Loucy (cell line): ENCODE measurements around the gene PTPRO.

Experiments
- EZH2phosphoT487 ChIP-seq: fragments of 200-600 bp; IDR thresholded peaks from 2 replicates; pipeline ENCODE4 v1.6.1; 2018; ENCODE audit warnings: antibody characterized with exemption, mild to moderate bottlenecking, moderate library complexity, borderline replicate concordance
- TF ChIP-seq, protein P1 (sequence below): fragments of 200-600 bp; sonication (generic); conservative IDR thresholded peaks from 2 replicates; pipeline ENCODE4 v1.5.1; 2014; ENCODE audit warnings: mild to moderate bottlenecking, antibody characterized with exemption, low read length

- TF ChIP-seq, protein P1, sequence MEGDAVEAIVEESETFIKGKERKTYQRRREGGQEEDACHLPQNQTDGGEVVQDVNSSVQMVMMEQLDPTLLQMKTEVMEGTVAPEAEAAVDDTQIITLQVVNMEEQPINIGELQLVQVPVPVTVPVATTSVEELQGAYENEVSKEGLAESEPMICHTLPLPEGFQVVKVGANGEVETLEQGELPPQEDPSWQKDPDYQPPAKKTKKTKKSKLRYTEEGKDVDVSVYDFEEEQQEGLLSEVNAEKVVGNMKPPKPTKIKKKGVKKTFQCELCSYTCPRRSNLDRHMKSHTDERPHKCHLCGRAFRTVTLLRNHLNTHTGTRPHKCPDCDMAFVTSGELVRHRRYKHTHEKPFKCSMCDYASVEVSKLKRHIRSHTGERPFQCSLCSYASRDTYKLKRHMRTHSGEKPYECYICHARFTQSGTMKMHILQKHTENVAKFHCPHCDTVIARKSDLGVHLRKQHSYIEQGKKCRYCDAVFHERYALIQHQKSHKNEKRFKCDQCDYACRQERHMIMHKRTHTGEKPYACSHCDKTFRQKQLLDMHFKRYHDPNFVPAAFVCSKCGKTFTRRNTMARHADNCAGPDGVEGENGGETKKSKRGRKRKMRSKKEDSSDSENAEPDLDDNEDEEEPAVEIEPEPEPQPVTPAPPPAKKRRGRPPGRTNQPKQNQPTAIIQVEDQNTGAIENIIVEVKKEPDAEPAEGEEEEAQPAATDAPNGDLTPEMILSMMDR: no peak
- no peak for TF ChIP-seq EZH2phosphoT487
Measured at GRCh38 chr12:15547063-15547462, 224.8 kb downstream of the PTPRO start.
